Left renal cortex interstitium (tissue), 4 donors: Measurements from ENCODE around the gene AGRN. TPM values are rescaled to one million over a fixed set of nuclear protein-coding genes. Genes with fewer than 3 reads are reported as not detected.
"Not testable (repeated sequence)": the region's sequence is repeated elsewhere in the genome, so short reads cannot be mapped to it uniquely, and the experiment has no call there.

Experiments
- DNase-seq, 4 donors: peaks; one replicate each; pipeline ENCODE4 v3.0.0-alpha.2; 2013; ENCODE audit warnings: low read depth in 4 of 4, low spot score in 2 of 4, missing footprints in 1 of 4
- polyA plus RNA-seq, 4 donors: library from polyadenylated mRNA; unstranded; fragments of 120-200 nt; gene quantifications; one replicate each; pipeline ENCODE4 v1.2.1, GENCODE V29; 2013; ENCODE audit not compliant: insufficient read length in 4 of 4

Gene AGRN
- polyA plus RNA-seq, 4 donors = 176 to 318 (median 282) TPM

DNA sequence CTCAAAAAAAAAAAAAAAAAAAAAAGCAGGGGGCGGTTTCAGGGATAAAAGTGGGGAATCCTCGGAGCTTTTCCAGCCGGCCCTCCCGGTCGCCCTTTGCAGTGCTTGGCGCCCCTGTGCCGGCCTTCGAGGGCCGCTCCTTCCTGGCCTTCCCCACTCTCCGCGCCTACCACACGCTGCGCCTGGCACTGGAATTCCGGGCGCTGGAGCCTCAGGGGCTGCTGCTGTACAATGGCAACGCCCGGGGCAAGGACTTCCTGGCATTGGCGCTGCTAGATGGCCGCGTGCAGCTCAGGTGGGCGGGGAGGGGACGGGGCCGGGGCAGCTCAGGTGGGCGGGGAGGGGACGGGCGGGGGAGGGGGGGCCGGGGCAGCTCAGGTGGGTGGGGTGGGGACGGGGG, 28.8 kb downstream of the AGRN start:
- DNase-seq = no peak

DNA sequence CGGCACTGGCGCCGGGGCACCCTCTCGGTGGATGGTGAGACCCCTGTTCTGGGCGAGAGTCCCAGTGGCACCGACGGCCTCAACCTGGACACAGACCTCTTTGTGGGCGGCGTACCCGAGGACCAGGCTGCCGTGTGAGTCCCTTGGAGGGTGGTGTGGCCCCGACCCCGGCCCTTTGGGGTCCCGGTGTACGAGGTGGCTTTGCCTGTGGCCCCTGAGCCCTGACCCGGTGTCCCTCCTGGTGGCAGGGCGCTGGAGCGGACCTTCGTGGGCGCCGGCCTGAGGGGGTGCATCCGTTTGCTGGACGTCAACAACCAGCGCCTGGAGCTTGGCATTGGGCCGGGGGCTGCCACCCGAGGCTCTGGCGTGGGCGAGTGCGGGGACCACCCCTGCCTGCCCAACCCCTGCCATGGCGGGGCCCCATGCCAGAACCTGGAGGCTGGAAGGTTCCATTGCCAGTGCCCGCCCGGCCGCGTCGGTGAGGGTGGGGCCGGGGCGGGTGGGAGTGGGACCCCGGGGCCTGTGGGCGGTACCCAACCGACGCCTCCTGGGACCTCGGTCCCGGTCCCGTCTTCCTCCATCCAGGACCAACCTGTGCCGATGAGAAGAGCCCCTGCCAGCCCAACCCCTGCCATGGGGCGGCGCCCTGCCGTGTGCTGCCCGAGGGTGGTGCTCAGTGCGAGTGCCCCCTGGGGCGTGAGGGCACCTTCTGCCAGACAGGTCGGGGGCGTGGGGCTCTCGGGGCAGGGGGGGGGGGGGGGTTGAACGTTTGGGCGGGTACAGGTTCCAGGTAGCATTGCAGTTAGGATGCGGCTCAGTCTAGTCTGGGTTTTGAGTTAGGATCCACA, 29.6 kb downstream of the AGRN start:
- no peak for DNase-seq

DNA sequence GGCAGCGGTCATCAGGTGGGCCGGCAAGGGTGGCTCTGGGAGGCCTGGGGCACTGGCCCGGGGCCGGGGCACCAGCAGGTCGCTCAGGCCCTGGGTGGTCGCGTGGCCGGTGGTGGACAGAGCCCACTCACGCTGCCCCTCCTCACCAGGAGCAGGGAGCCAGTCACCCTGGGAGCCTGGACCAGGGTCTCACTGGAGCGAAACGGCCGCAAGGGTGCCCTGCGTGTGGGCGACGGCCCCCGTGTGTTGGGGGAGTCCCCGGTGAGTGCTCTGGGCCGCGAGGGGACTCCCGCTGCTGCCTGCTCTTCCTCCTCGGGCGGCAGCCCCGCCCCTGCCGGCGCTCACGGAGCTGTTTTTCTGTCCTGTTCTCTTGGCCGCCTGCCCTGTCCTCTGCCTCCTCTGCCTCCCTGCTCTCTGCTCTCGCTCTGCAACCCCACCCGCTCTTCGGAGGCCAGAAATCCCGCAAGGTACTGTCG, 30.7 kb downstream of the AGRN start:
- no peak for DNase-seq

DNA sequence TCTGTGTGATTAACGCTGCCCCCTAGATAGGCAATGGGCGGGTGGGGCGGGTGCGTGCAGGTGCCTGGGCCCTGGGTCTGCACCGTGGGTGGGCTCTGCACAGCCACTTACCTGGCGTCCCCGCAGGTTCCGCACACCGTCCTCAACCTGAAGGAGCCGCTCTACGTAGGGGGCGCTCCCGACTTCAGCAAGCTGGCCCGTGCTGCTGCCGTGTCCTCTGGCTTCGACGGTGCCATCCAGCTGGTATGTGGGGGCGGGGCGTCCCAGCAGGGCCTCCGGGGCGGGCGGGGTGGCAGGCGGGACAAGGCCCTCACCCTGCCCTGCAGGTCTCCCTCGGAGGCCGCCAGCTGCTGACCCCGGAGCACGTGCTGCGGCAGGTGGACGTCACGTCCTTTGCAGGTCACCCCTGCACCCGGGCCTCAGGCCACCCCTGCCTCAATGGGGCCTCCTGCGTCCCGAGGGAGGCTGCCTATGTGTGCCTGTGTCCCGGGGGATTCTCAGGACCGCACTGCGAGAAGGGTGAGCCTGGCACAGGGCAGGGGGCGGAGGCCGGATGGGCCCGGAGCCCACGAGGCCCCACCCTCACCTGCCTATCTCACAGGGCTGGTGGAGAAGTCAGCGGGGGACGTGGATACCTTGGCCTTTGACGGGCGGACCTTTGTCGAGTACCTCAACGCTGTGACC, 31.3 kb downstream of the AGRN start:
- no peak for DNase-seq

DNA sequence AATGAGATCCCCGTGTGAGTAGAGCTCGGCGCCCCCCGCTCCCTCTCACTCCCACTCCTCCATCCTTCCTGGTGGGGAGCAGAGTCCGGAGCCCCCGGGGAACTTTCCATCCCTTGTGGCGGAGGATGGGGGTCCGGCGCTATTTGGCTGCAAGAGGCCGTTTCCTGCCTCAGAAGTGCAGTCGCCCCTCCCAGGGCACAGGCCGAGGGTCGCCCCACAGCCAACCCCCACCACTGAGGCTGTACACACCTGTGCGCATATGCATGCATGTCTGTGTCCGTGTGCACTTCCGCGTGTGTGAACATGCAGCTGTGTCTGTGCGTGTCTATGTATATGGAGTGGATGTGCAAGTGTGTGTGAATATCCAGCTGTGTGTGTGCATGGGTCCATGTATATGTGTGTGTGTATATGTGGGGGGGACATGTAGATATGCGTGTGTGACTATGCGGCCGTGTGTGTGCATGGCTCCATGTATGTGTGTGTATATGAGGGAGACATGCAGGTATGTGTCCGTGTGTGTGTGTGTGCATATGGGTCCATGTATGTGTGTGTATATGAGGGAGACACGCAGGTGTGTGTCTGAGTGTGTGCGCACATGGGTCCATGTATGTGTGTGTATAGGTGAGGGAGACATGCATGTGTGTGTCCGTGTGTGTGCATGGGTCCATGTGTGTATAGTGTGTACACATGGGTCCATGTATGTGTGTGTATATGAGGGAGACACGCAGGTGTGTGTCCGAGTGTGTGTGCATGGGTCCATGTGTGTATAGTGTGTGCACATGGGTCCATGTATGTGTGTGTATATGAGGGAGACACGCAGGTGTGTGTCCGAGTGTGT, 32.3 kb downstream of the AGRN start:
- no peak for DNase-seq

DNA sequence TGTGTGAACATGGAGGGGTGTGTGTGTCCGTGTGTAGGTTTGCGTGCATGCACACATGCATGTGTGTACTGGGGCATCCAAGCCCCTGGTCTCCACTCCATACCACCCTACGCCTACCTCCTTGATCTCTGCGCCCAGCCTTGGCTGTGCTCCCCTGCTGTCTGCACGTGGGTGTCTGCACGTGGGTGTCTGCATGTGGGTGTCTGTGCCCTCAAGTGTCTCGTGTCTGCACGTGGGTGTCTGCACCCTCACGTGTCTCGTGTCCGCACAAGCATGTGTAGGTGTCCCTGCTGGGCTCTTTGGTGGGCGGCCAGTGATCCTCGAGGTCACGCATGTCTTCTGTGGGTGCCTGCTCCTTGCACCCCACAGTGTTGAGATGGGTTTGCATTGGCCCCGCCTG, 33.1 kb downstream of the AGRN start:
- DNase-seq = no peak

DNA sequence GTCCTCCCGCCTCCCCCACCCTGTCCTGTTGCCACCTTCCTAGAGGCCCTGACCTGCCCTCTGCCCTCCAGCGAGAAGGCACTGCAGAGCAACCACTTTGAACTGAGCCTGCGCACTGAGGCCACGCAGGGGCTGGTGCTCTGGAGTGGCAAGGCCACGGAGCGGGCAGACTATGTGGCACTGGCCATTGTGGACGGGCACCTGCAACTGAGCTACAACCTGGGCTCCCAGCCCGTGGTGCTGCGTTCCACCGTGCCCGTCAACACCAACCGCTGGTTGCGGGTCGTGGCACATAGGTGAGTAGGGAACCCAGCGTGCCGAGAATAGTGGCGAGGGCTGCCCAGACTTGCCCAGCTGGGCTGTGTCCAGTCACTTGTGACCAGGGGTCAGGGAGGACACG, 33.8 kb downstream of the AGRN start:
- DNase-seq = no peak

DNA sequence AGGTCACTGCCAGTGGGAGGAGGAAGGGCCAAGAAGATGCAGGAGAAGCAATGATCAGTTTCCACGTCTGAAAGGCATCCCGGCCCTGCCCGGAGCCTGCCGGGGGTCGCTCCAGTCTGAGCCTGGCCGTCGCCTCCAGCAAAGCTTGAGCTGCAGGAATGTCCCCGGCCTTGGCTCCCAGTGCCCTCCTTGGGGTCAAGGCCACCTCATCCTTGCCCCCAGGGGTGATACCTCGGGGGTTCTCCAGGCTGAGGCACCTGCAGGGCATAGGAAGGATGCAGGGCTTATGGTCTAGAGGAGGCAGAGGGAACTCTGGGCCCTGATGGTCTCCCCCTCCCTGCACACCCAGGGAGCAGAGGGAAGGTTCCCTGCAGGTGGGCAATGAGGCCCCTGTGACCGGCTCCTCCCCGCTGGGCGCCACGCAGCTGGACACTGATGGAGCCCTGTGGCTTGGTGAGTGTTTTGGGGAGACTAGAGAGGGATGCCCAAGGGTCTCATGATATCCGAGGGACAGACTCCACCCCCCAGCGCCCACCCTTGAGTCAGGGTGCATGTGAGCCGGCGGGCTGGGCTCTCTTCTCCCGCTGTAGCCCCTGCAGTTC, 34.3 kb downstream of the AGRN start:
- DNase-seq = no peak

DNA sequence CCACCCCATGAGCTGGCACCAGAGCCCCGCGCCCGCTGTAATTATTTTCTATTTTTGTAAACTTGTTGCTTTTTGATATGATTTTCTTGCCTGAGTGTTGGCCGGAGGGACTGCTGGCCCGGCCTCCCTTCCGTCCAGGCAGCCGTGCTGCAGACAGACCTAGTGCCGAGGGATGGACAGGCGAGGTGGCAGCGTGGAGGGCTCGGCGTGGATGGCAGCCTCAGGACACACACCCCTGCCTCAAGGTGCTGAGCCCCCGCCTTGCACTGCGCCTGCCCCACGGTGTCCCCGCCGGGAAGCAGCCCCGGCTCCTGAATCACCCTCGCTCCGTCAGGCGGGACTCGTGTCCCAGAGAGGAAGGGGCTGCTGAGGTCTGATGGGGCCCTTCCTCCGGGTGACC, 35.1 kb downstream of the AGRN start:
- no peak for DNase-seq

DNA sequence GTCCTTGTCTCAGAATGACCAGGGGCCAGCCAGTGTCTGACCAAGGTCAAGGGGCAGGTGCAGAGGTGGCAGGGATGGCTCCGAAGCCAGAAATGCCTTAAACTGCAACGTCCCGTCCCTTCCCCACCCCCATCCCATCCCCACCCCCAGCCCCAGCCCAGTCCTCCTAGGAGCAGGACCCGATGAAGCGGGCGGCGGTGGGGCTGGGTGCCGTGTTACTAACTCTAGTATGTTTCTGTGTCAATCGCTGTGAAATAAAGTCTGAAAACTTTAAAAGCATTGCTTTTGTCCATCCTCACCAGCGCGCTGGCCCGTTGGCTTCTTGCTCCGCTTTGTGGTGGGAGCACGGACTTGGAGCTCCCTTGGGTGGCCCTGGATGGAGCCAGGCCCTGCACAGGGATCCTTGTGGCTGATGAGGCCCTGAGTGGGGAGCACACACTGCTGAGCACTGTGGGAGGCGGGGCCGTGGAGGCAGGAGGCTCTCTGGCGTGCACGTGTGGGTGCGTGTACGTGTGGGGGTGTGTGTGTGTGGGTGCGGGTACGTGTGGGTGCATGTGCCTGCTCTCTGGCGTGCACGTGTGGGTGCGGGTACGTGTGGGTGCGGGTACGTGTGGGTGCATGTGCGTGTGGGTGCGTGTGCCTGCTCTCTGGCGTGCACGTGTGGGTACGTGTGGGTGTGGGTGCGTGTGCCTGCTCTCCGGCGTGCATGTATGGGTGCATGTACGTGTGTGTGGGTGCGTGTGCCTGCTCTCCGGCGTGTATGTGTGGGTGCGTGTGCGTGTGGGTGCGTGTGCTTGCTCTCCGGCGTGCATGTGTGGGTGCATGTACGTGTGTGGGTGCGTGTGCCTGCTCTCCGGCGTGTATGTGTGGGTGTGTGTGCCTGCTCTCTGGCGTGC, 36.2 kb downstream of the AGRN start:
- no peak for DNase-seq

DNA sequence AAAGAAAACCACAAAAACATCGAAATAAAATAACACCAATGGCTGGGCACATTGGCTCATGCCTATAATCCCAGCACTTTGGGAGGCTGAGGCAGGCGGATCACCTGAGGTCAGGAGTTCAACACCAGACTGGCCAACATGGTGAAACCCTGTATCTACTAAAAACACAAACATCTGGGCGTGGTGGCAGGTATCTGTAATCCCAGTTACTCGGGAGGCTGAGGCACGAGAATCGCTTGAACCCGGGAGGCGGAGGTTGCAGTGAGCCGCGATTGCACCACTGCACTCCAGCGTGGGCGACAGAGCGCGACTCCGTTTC, 37.8 kb downstream of the AGRN start:
- DNase-seq = not testable (repeated sequence)

DNA sequence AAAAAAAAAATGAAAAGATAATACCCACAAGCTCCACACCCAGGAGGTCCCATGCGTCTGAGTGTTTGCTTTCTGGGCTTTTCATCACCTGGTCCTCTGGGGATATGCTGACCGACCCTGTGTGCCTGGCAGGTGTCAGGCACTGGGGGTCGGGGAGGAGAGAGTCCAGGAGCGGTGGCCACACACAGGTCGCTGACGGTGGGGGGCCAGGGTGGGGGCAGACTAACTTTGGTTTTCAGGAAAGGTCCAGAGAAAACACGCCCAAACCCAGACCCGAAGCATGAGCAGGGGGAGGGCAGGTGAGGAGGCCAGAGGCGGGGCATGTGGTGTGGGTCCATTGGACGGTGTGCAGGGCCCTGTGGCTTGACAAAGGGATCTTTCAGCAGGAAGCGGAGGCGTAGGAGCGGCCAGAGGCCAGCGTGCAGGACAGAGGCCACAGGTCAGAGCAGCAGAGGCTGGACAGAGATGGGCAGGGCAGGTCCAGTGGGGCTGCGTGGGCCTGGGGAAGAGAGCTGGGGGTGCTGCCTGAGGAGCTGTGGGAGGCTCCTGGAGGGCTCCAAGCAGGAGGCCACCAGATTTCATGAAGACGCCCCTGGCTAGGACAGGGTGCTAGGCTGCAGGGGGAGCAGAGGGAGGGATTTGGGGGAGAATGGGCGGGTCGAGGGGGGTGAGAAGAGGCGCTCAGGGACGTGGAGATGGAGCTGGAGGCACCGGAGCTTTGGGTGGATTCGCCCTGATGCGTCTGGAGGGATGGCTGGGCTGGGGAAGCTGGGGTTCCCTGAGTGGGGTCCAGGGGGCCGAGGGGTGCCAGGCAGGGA, 38.4 kb downstream of the AGRN start:
- no peak for DNase-seq

DNA sequence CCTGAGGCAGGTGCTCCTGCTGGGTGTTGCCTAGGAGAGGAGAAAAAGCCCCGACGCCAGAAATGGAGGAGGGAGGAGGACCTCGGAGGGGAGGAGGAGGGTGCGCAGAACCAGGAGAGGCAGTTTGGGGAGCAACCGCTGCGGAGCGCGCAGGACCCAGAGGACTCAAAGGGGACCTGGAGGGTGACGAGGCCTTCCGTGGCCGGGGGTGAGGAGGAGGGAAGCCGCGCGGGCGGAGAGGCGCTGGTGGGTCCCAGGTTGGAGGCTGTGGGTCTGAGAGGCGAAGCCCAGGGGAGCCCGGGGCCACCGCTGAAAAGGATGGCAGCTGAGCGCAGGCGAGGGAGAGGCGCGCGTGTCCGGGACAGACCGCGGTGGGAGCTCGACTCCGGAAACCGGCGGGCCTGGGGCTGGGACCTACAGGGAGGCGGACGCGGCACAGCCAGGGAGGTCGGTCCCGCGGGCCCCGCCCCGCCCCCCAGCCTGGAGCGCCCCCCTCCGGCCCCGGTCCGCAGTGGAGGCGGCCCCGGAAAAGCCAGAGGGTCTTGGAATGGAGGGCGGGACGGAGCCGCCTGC, 39.1 kb downstream of the AGRN start:
- no peak for DNase-seq

DNA sequence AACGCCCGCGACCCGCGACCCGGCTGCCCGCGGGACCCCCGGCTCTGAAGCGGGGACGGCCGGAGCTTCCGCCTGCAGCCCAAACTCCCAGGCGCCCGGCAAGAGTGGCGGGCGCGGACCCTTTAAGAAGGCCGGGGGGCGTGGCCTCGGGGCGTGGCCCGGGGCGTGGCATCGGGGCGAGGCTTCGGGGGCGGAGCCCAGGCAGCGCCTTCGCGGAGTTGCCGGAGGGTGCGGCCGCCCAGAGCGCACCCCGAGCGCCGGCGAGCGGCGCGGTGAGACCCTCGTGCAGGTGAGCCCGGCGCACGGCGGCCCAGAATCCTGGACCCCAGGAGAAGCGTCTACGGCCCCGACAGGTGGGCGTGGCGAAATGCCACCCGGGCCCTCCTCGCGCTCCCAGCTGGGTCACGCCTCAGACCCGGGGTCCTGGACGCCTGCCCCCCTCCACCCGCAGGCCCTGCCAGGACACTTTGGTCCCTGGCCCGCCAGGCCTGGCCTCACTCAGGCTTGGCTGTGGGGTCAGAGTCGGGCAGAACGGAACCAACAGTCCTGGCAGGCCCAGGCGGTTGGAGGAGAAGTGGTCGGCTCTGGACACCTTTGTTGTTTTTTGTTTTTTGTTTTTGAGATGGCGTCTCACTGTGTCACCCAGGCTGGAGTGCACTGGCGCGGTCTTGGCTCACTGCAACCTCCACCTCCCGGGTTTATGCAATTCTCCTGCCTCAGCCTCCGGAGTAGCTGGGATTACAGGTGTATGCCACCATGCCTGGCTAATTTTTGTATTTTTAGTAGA, 39.8 kb downstream of the AGRN start:
- peak in 1 of 4 donors; percentile 53 for DNase-seq

DNA sequence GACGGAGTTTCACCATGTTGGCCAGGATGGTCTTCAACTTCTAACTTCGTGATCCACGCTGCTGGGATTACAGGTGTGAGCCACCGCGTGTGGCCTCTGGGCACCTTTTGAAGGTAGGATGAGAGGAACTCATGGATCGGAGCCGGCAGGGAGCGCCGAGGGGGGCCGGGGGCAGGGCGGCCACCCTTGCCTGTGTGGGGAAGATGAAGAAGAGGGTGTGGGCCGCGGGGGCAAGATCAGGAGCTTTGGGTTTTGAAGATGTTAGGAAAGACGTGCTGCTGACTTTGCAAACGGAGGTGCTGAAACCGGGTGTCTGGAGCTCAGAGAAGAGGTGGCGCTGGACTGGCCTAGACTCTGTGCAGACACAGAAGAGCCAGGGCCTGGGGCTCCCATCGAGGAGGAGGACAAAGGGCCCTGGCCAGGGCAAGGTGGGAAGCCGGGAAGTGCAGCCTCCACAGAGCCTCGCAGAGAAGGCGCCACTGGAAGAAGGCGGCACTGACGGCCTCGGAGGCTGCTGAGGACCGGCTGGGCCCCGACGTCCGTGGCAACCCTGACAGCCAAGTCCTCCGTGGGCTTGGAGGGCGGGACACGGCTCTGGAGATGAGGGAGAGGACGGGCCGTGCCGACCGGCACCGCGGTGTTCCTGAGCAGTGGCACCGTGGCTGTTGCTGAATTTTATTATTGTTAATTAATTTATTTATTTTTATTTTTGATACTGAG, 40.5 kb downstream of the AGRN start:
- DNase-seq = no peak

DNA sequence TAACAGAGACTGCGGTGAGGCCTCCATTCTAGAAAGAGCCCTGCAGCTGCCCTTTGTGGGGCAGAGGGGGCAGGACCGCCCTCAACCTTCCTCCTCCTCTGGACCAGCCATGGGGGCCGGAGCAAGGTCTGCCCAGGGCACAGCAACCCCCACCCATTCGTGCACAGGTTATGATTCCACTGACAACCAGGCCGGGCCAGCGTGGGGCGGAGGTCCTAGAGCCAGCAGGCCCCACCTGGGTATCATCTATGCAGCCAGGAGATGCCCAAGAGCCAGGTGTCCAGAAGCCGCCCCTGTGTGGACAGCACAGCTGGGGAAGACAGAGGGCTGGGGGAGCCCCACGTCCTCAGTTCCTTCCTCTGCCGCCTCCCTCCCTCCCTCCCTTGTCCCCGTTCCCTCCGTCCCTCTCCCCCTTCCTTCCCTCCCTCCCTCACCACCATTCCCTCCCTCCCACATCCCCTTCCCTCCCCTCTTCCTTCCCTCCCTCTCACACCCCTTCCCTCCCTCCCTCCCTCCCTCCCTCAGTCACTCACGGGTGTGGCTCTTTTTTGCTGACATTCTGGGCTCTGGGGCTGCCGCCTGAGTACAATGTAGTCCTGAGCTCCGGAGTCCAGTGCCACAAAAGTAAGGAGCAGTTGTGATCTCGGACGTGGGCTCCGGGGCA, 41.9 kb downstream of the AGRN start:
- DNase-seq = no peak
